HG03575 (cell line): ENCODE data around the gene SEPTIN7.
"Not testable (repeated sequence)": the region's sequence is repeated elsewhere in the genome, so short reads cannot be mapped to it uniquely, and the experiment has no call there.

ENCODE experiments used
- ATAC-seq: cut with Tn5 transposase; IDR thresholded peaks from one replicate; pipeline ENCODE4 v1.9.1; 2021; ENCODE audit not compliant: unreplicated experiment, insufficient number of reproducible peaks, low FRiP score; ENCODE audit errors: extremely low read depth

Gene SEPTIN7

GRCh38 chr7:35800718-35801391 is at the start of gene SEPTIN7:
Gene SEPTIN7, plus strand, starts transcription at chr7:35801057. Its CDS starts 153 bp downstream, at chr7:35801210.
- ATAC-seq = peak; percentile 65

DNA sequence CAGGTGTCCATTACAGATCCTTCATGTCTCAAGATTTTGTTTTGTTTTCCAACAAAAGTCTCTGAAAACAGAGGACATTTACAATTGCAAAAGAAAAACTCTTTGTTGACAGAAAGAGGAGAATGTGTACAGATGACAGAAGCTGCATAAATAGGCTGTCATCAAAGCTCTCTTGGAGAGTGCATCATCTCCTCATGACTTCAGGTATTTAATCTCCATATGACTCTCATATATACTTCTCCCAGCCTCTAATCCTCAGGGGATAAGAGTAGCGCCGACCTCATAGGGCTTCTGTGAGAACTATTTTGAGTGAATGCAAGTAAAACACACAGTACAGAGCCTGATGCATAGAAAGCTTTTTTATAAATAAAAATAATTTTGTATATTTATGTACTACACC is 48.1 kb upstream of the SEPTIN7 start:
- no peak for ATAC-seq

- ATAC-seq = no peak
These were observed 46.9 kb upstream of the SEPTIN7 start for GRCh38 chr7:35753761-35754603.

DNA sequence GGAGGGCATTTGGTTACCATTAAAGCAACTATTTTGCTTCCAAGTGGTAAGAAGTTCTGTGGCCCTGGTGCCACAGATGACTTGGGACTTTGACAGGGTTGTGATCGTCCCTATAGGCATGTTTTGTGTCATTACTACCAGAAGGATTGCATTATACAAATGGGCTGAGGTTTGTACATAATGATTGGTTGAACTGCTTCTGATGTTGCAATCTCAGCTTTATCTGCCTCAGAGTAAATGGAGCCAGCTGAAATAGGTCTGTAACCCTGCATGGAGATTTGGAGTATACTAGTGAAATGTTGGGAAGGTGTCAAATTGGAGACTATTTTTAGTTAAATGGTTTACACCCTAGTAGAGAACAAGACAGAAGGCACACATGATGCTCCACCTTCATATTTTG is 46.1 kb upstream of the SEPTIN7 start:
- no peak for ATAC-seq

DNA sequence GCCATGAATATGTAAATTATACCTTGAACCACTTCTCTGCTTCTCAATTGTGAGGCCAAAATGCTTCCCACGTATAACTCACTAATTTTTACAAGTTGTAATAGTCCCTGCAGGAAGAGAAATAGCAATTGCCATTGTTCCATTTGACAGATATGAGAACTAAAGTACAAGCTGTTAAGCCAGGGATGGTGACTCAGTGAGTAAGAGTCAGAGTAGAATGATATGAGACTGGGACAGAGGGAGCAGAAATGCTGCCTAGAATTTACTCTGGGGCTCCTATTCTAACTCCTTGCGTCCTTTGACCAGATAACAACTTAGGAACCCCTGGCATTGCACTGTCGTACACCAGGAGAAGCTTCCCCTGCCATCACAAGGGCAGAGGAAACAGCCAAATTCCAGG is 45.1 kb upstream of the SEPTIN7 start:
- no peak for ATAC-seq

DNA sequence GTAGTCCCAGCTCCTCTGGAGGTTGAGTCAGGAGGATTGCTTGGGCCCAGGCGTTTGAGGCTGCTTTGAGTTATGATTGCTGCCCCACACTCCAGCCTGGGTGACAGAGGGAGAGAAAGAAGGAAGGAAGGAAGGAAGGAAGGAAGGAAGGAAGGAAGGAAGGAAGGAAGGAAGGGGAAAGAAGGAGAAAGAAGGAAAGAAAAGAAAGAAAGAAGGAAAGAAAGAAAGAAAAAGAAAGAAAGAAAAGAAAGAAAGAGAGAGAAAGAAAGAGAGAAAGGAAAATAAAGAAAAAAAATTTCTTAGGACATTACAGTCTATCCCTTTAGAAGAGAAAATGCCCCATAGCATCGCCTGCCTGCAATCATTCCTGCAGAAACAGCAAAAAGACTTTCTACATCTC is 44.4 kb upstream of the SEPTIN7 start:
- not testable (repeated sequence) for ATAC-seq

DNA sequence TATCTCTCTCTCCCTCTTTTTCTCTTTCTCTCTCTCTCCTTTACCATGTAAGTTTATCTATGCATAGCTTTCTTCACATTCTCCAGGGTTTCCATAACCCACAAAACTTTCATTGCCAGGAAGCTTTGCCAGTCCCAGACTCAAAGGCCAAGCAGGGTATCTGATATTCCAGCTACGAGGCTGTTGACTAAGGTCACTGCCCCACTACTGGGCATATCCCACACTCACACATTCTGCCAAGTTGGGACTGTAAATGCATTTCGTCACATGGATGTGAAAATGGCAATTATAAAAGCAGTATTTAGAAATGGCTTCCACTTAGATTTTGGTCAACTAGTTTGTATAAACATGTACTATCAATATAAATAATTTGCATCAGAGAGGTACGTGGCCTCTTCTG is 43.3 kb upstream of the SEPTIN7 start:
- no peak for ATAC-seq

- ATAC-seq = no peak
These were observed 42.4 kb upstream of the SEPTIN7 start for GRCh38 chr7:35758421-35758820.

- no peak for ATAC-seq
These were observed 40.6 kb upstream of the SEPTIN7 start for GRCh38 chr7:35760143-35760745.

DNA sequence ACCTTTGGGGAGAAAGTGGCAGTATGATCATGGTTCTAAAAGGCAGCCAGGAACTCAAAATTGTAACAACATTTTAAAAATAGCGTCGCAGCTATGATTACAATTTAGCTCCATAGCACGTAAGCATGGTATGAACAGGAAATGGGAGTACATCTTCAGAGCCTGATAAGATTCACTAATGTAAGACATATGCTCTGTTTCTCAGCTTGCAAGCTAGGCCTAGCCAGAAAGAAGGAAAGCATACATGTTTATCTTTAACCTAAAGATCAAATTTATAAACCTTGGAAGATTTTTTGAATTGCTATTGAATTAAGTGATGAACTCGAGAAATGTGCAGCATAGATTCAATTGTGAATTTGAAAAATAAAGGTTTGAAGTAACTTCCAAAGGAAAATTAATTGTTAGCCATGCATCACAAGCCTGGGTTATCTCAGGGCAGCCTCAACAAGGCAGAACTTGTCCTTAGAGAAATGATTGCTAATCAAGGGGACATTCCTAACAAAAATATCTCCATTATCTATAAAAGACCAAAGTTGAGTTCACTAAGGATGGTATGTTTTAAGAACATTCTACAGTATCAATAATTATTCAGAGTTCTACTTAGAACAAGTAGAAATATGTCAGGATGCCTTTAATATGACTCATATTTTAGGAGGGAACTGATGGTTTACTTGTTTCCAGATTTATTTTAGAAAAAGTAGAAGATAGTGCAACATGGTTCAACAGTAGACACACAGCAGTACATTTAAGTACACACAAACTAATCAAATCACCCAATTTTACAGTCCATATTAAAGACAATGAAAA is 38.8 kb upstream of the SEPTIN7 start:
- ATAC-seq = no peak

- ATAC-seq = no peak
These were observed 38.1 kb upstream of the SEPTIN7 start for GRCh38 chr7:35762781-35763180.

- ATAC-seq = no peak
These were observed 32.5 kb upstream of the SEPTIN7 start for GRCh38 chr7:35768346-35768745.

- ATAC-seq = no peak
These were observed 29.1 kb upstream of the SEPTIN7 start for GRCh38 chr7:35771776-35772175.

DNA sequence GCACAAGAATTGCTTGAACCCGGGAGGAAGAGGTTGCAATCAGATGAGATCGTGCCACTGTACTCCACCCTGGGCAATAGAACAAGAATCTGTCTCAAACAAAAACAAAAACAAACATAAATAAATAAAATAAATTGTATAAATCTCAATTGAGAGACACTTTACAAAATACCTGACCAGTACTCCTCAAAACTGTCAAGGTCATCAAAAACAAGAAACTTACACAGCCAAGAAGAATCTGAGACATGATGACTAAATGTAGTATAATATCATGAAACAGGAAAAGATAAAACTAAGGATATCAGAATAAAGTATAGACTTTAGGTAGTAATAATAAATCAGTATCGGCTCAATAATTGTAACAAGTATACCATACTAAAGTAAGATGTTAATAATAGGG is 26.9 kb upstream of the SEPTIN7 start:
- ATAC-seq = no peak

- no peak for ATAC-seq
These were observed 24.2 kb upstream of the SEPTIN7 start for GRCh38 chr7:35776686-35777085.

DNA sequence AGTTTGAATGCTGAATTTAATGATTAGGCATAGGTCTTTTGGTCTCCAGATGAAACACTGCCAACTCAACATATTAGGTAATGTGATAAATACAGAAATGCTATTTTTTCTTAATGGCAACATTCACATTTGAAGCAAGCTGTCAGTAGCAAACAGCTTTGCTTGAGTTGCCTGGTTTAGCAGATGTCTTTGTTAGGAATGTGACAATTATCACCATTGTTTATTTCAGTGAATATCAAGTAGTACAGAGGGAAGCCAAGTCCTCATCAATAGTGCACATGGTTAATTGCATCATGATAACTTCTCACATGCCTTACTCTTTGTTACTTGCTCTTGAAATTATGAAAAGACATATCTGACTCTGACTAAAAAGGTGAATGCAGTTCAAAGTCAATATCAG is 23.7 kb upstream of the SEPTIN7 start:
- no peak for ATAC-seq

DNA sequence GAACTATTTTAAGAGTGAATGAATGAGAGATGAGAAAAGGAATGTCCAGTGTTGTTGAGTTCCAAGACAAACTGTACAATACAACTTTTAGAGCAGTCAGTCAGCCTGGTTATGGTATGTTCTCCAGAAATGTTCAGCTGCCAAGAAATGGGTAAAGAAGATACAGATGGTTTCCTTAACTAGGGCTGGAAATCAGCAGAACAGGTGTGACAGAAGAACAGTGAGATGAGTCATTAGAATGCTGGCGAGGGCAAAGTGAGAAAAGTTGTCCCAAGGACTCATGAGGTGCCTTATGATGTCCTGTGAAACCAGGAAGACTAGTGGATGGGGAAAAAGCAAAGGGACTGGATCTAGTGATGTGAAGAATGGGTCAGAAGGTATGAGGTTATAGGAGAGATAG is 20.8 kb upstream of the SEPTIN7 start:
- ATAC-seq = no peak

DNA sequence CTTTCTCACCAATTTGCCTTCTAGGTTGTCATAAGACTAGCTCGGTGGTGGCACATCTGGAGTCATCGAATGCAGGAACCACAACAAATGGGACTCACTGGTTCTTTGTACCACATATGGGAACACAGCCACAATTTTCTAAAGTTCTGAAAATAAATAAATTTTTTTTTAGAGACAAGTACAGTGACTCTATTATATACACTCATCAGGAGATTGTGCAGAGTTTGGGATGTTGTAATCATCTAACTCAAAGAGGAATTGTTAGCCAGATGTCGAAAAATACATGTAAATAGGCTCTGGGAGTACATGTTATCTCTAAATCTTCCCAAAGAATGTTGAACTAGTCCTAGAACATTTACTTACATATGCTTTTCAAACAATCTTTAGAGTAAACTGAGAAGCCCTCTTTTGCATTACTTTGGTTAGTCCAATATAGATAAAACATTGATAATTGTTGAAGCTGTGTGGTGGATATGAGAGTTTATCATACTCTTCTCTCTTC is 19.6 kb upstream of the SEPTIN7 start:
- no peak for ATAC-seq
